A549 treated with Mapracorat at 1 μM for 4 hours (cell line): ENCODE measurements around the gene CYP2J2. TPM values are rescaled to one million over a fixed set of nuclear protein-coding genes. Genes with fewer than 3 reads are reported as not detected.

Source experiments
- total RNA-seq: library from RNA; stranded (reverse); fragments of 200-300 nt; extraction: Qiagen RNA extraction; gene quantifications from 5 replicates; pipeline ENCODE4 v1.2.3, GENCODE V29; 2022

The CYP2J2 gene, protein sequence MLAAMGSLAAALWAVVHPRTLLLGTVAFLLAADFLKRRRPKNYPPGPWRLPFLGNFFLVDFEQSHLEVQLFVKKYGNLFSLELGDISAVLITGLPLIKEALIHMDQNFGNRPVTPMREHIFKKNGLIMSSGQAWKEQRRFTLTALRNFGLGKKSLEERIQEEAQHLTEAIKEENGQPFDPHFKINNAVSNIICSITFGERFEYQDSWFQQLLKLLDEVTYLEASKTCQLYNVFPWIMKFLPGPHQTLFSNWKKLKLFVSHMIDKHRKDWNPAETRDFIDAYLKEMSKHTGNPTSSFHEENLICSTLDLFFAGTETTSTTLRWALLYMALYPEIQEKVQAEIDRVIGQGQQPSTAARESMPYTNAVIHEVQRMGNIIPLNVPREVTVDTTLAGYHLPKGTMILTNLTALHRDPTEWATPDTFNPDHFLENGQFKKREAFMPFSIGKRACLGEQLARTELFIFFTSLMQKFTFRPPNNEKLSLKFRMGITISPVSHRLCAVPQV
- 0.07 to 0.11 TPM (median 0.08 TPM) in 3 of 5 replicates, not detected in the others for total RNA-seq

DNA sequence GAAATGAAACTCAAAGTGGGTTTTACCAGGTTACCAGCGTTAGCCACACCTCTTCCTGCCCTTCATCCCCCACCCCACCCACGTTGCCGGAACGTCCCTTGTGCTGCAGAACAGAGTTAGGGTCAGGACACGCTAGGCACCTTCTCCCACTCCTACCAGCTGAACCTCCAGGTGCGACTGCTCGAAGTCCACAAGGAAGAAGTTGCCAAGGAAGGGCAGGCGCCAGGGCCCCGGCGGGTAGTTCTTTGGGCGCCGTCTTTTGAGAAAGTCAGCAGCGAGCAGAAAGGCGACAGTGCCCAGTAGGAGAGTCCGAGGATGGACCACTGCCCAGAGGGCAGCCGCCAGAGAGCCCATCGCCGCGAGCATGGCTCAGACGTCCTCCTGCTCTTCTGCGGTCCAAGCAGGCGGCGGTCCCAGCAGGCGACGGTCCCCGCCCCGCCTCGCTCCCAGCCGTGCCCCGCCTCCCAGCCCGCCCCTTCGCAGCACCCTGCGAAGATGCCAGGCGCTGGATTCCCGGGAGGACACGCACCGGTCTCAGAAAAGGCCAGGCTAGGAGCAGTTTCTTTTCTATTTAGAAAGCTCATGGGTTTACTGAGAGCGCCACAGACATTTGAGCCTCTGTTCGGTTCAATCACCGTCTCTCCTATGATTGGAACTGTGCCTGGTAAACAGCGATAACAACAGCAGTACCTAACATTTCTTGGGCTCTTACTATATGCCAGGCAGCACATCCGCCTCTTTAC lies at the start of gene CYP2J2:
Gene CYP2J2 (minus strand): TSS at position 393 of the 743 bp plus-strand sequence. CDS start 27 bp downstream, at position 366.

Other genes starting within 250 kb of the CYP2J2 start
- 0.12 to 0.30 TPM (median 0.25 TPM) in 5 replicates for gene HOOK1, start 111.8 kb downstream of the CYP2J2 start, total RNA-seq
- not detected in 5 replicates for gene C1orf87, start 147.0 kb upstream of the CYP2J2 start, total RNA-seq